AG04449 (cell line): Measurements from ENCODE around the gene NCOA1.

Experiments used
- CTCF ChIA-PET: fragments of 350-600 bp; formaldehyde crosslinking; extraction: SDS; loops from one replicate; lab custom pipeline; 2021; ENCODE audit warnings: antibody characterized with exemption; lab: Yijun Ruan, JAX
- POLR2A ChIA-PET: fragments of 400-600, 350-600 bp; formaldehyde crosslinking; extraction: SDS; loops from one replicate; lab custom pipeline; 2020; ENCODE audit warnings: antibody characterized with exemption, inconsistent platforms; lab: Yijun Ruan, JAX
- DNase-seq: peaks from one replicate; pipeline ENCODE4 v3.0.0-alpha.2; 2010; ENCODE audit warnings: low read depth, low spot score
- H3K4me3 ChIP-seq: 2 replicates; pipeline ENCODE4 v1.5.1; 2011; ENCODE audit warnings: low read depth, mild to moderate bottlenecking, control low read depth, low read length
- CTCF ChIP-seq: IDR thresholded peaks from one replicate; pipeline ENCODE4 v1.5.1; 2011; ENCODE audit warnings: mild to moderate bottlenecking, moderate library complexity, low read length, control low read depth, inconsistent platforms; ENCODE audit not compliant: insufficient read depth; ENCODE audit errors: missing control alignments

NCOA1 gene

DNA sequence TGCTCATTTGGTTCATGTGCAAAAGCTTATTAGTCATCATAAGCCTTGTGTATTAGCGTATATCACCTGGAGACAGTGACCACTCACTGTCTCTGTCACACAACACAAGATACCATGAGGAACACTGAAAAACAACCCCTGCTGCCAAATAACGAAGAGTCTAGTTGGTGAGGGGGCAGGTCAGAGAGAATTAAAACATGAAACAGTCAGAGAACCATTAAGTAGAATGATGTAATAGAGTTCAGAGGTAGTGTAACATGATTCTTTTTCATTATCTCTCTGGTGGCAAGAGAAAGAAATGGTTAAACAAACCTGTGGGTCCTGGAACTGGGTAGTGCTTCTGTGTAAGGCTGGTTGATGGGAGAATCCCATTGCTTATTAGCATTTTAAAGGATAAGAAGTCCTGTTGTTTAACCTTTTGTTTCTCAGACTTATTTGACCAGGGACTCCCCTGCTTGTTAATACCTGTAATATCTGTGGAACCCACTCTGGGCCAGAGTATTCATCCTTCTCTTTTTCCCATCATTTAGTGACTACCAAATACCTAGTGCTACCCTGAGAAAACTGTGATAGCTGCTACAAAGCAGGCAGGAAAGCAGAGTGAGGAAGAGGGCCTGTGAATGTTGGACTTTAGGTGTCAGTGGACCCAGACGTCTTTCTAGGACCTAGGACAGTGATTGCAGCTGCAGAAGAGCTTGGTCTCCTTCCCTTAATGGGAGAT lies 264.1 kb downstream of the NCOA1 start:
- TF ChIP-seq CTCF: no peak
- H3K4me3 ChIP-seq: no peak overlapping the region
- DNase-seq: no peak
- CTCF ChIA-PET: no interaction called here
- POLR2A ChIA-PET: no interaction called here

- no peak for DNase-seq
- ChIA-PET POLR2A (no interaction called here), CTCF (no interaction called here)
- H3K4me3 ChIP-seq: no peak overlapping the region
- no peak for TF ChIP-seq CTCF
Measured at GRCh38 chr2:24756789-24757188, 265.7 kb downstream of the NCOA1 start.

- ChIA-PET CTCF (interaction anchor here (0.8 to 1.5 kb wide), 2 partner anchors 31 to 351 kb away, joined by 4 to 5 read pairs; partner anchors contain the start of genes CENPO and PTRHD1), POLR2A (no interaction called here)
- no peak for TF ChIP-seq CTCF
- no peak for DNase-seq
- H3K4me3 ChIP-seq: no peak overlapping the region
Measured at GRCh38 chr2:24761866-24762265, 270.8 kb downstream of the NCOA1 start.

GRCh38 chr2:24762518-24762917 lies 271.5 kb downstream of the NCOA1 start:
- TF ChIP-seq CTCF: no peak
- ChIA-PET POLR2A (no interaction called here), CTCF (interaction anchor here (0.8 to 1.5 kb wide), 2 partner anchors 30 to 352 kb away, joined by 4 to 5 read pairs; partner anchors contain the start of genes CENPO and PTRHD1)
- no peak overlapping the region for H3K4me3 ChIP-seq
- DNase-seq: no peak

DNA sequence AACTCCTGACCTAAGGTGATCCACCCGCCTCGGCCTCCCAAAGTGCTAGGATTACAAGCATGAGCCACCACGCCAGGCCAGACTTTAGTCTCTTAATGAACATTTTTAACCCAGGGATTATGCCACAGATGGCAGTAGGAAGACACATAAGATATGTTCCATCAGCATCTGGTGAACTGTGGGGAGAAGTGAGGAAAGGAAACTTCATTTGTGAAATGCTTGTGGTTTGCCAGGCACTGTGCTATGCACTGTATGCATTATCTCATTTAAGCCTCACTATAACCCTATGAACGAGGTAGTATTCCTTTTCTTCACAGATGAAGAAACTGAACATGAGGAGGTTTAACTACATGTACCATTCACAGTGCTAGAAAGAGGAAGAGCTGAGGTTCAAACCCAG lies 272.8 kb downstream of the NCOA1 start:
- ChIA-PET CTCF (no interaction called here), POLR2A (no interaction called here)
- H3K4me3 ChIP-seq: no peak overlapping the region
- DNase-seq: no peak
- no peak for TF ChIP-seq CTCF

DNA sequence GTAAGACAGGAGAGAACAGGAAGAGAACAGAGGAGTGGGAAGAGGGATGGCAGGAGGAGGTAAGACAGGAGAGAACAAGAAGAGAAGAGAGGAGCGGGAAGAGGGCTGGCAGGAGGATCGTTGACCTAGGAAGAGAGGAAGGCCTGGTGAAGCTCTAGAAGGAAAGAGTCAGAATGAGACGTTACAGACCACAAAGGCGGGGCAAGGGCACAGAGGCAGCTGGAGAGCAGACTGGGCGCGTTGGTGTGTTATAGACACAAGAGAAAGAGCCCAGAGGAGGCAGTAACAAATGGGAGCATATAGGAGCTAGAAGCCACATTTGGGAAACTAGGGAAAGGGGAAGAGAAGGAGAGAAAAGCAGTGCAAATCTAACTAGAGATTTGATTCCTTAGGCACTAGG lies 275.6 kb downstream of the NCOA1 start:
- no peak for TF ChIP-seq CTCF
- CTCF ChIA-PET: interaction anchor here (4.7 kb wide), 1 partner anchor 25 kb away, joined by 20 read pairs; the partner anchor contains the start of genes CENPO and PTRHD1
- H3K4me3 ChIP-seq: no peak overlapping the region
- DNase-seq: no peak
- POLR2A ChIA-PET: no interaction called here
